GM12874 (cell line): ENCODE results near the gene AKAP3.

Source experiments
- TF ChIP-seq, protein P1 (sequence below): IDR thresholded peaks from 2 replicates; pipeline ENCODE4 v1.5.1; 2011; ENCODE audit warnings: low read depth, mild to moderate bottlenecking, control low read depth, low read length, moderate library complexity; ENCODE audit not compliant: insufficient read depth

Gene AKAP3

DNA sequence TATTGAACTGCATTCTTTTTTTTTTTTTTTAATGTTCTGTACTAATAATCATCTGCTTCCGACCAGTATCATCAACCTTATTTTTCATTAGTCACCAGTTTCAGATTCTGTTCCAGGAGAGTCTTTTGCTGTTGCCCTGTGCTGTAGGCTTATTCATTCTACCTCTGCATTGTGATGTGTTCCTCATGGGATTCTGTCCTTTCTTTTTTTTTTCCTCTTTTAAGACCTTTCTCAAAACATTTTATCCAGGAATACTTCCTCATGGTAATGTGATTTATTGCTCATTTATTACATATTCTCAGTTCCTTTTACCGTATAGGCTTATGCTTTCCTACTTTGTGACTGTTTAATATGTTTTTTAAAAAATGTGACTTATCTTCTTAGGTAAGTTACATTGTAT lies 4.8 kb upstream of the AKAP3 start:
- TF ChIP-seq, protein P1, sequence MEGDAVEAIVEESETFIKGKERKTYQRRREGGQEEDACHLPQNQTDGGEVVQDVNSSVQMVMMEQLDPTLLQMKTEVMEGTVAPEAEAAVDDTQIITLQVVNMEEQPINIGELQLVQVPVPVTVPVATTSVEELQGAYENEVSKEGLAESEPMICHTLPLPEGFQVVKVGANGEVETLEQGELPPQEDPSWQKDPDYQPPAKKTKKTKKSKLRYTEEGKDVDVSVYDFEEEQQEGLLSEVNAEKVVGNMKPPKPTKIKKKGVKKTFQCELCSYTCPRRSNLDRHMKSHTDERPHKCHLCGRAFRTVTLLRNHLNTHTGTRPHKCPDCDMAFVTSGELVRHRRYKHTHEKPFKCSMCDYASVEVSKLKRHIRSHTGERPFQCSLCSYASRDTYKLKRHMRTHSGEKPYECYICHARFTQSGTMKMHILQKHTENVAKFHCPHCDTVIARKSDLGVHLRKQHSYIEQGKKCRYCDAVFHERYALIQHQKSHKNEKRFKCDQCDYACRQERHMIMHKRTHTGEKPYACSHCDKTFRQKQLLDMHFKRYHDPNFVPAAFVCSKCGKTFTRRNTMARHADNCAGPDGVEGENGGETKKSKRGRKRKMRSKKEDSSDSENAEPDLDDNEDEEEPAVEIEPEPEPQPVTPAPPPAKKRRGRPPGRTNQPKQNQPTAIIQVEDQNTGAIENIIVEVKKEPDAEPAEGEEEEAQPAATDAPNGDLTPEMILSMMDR, result no peak

DNA sequence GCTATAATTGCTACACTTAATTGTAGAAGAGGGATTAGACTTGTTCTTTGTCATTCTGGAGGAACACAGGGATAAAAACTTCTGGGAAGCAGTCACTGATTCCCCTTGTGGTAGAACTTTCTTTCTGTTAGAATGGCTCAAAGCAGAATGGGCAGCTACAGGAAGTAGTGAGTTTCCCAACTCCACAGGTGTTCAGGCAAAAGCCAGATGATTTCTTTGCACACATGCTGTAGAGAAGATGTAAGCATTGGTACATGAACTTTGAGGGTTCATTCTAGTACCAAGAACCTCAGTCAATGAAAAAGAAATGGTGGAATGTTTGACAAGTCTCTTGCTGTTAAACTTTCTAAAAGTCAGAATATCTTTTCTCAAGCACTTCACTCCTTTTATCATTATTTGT lies 4.4 kb upstream of the AKAP3 start:
- TF ChIP-seq, protein P1, result no peak

DNA sequence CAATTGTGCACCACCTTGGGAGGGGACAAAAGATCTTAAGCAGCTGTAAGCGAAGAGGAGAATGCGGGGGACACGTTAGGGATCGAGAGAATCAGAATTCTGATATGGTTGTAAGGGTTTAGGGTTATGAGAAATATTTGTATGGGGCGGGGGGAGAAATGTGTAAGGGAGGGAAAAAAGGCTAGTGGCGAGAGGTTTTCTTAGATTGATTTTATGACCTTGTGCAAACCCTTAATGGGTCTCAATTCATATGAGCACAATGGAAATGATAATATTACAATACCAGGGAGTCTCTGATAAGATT lies 459 bp upstream of the AKAP3 start:
- TF ChIP-seq, protein P1, result no peak

DNA sequence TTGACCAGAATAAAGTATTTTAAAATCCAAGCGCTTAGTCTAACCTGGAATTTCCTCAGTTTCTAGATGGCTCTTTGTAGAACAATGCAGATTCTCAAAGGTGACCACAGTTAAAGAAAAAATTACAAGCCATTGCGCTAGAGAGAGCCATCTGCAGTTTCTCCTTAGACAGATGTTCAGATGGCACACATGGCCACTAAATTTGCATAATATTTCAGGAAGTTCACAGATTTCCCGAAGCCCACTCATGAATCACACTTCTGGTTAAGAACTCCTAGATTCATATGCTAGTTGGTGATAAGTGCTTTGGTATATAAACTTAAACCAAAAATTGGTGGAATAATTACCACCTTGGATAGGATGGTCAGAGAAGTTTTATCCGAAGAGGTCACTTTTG lies 749 bp downstream of the AKAP3 start:
- TF ChIP-seq, protein P1, result no peak

DNA sequence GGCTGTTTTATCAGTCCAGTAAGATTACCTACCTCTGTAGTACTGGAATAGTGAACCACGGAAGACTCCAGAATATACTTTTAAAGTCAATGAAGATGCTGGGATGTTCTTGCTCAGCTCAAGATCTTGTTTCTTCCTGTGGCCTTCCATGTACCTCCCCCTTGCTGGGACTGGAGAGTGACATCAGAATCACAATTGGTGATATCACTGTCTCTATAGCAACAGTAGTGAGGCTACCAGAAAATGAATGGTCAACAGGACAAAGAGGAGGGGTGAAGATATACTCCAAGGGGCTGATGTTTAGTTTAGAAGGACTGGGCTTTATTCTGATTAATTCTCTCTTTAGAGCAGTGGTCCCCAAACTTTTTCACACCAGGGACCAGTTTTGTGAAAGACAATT lies 3.8 kb downstream of the AKAP3 start:
- TF ChIP-seq, protein P1, result no peak

DNA sequence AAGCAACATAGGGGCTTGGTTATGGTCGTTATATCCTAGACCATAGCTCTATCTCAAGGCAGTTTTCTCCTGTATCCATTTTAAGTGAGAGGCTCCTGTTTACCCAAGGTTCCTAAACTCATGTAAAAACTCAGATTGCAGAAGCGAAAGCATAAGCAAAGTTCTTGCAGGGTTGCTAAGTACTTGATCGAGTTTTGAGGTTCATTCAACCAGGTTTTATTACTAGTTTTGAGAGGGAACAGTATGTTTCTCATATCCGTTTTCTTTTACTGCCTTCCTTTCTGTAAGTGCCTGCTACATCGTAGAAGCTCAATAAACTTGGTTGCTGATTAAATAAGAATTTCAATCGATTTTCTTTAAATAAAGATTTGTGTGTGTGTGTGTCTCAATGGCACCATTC lies 5.1 kb downstream of the AKAP3 start:
- TF ChIP-seq, protein P1, result no peak

DNA sequence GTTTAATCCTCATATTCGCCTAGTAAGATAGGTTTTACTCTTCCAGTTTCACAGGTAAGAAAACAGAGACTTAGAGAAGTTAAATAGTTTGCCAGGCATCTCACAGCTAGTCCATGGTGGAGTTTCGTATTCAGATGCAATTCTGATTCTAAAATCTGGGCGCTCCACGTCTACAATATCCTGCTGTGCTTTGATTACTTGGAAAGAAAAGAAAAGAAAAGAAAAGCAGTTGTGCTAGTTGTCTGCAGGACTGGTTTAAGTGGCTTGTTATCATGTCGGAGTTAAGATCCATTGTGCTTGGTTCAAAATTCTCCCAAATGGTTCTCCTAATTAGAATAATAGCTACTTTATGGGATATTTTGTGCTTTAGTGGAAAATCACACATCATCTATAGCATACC lies 18.6 kb downstream of the AKAP3 start:
- TF ChIP-seq, protein P1, result no peak

DNA sequence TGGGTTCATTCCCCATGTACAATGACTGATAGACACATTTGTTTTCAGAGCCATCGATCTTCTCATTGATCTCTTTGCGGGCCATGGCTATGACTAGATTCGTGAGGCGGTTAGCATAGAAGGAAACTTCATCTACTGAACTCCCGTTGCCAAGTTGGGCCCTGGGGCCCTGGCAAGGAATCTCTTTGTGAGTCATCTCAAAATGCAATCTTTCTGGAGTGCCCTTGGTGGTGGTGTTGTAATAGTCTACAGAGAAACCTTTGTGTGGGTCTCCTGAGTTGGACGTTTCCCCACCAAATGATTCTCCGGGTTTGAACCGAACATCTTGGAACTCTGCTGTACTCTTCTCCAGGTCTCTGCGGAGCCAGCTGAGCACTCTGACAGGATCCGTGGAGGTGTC lies 20.4 kb downstream of the AKAP3 start:
- TF ChIP-seq, protein P1, result no peak
